ENCODE results near the gene CCDC187. TPM values are rescaled to one million over a fixed set of nuclear protein-coding genes. Genes with fewer than 3 reads are reported as not detected.

Gene CCDC187
- total and polyA plus RNA-seq, 10 donors: 0.03 to 0.20 (median 0.11) TPM; not detected in 2

GRCh38 chr9:136346157-136346481 is 42.2 kb upstream of the CCDC187 start:
- H3K4me1 ChIP-seq: peaks cover 18 to 69% (median 54%) of the 10 kb centered on the region in 6 donors
- WGBS, 5 donors: 42 to 78% (median 76%) methylated on average over 4 to 10 of the region's 10 CpGs
- peaks cover 0 to 9% (median 0%) of the 10 kb centered on the region in 6 donors for H3K36me3 ChIP-seq
- H3K9me3 ChIP-seq: no peaks in the 10 kb centered on the region
- peak overlapping the region in 3 of 8 donors; percentile 25 to 54 (median 37) for H3K4me3 ChIP-seq
- H3K27me3 ChIP-seq (replicated peaks in 1 of 7): no peaks in the 10 kb centered on the region
- peak overlapping the region; percentile 19 to 83 (median 76) for H3K27ac ChIP-seq
- intact Hi-C loops (cut with DNase I; ENCODE audit: low total_unique reads): no loop called here
- DNase-seq: no peak
- TF ChIP-seq POLR2AphosphoS5 (IDR thresholded peaks at IDR 0.05) (no peak), CTCF (IDR thresholded peaks at IDR 0.05 in 8 of 11, conservative IDR thresholded peaks at IDR 0.05 in 3 of 11) (no peak), POLR2A (IDR thresholded peaks at IDR 0.05) (no peak)

- H3K9me3 ChIP-seq: no peaks in the 10 kb centered on the region
- intact Hi-C loops (cut with DNase I; ENCODE audit: low total_unique reads): no loop called here
- H3K36me3 ChIP-seq: peaks cover 0 to 9% (median 0%) of the 10 kb centered on the region in 6 donors
- 37 to 71% (median 53%) methylated on average over 19 to 43 of the region's 43 CpGs for WGBS, 5 donors
- peak; percentile 85 for DNase-seq
- H3K4me1 ChIP-seq: peaks cover 18 to 69% (median 54%) of the 10 kb centered on the region in 6 donors
- no peaks in the 10 kb centered on the region for H3K27me3 ChIP-seq (replicated peaks in 1 of 7)
- peak overlapping the region; percentile 19 to 83 (median 76) for H3K27ac ChIP-seq
- TF ChIP-seq CTCF (IDR thresholded peaks at IDR 0.05 in 8 of 11, conservative IDR thresholded peaks at IDR 0.05 in 3 of 11): peak in 9 of 11 experiments; percentile 9 to 63 (median 46)
- TF ChIP-seq POLR2AphosphoS5 (IDR thresholded peaks at IDR 0.05): peak; percentile 35 to 84 (median 79)
- peak in 1 of 3 donors; percentile 22 for TF ChIP-seq POLR2A (IDR thresholded peaks at IDR 0.05)
- H3K4me3 ChIP-seq: peak overlapping the region in 5 of 8 donors; percentile 19 to 54 (median 25)
Observed at GRCh38 chr9:136345281-136346156, 41.6 kb upstream of the CCDC187 start.

GRCh38 chr9:136344544-136345280 is 40.8 kb upstream of the CCDC187 start:
- 66 to 76% (median 69%) methylated on average over 17 to 21 of the region's 21 CpGs for WGBS, 5 donors
- Histone ChIP-seq H3K4me1 (peaks cover 18 to 69% (median 54%) of the 10 kb centered on the region in 6 donors), H3K27ac (peak overlapping the region in 7 of 8 donors; percentile 43 to 83 (median 79)), H3K9me3 (no peaks in the 10 kb centered on the region), H3K4me3 (peak overlapping the region in 2 of 8 donors; percentile 37 to 54), H3K27me3 (replicated peaks in 1 of 7) (no peaks in the 10 kb centered on the region), H3K36me3 (peaks cover 0 to 4% (median 0%) of the 10 kb centered on the region in 6 donors)
- intact Hi-C loops (cut with DNase I; ENCODE audit: low total_unique reads): no loop called here
- no peak for TF ChIP-seq POLR2AphosphoS5 (IDR thresholded peaks at IDR 0.05)
- no peak for TF ChIP-seq POLR2A (IDR thresholded peaks at IDR 0.05)
- no peak for TF ChIP-seq CTCF (IDR thresholded peaks at IDR 0.05 in 8 of 11, conservative IDR thresholded peaks at IDR 0.05 in 3 of 11)
- no peak for DNase-seq

Data from spleen (tissue), 11 donors.